Heart left ventricle (tissue), 16 donors: ENCODE measurements around the gene TXNRD3. TPM values are rescaled to one million over a fixed set of nuclear protein-coding genes. Genes with fewer than 3 reads are reported as not detected.

Experiments
- ATAC-seq, 4 donors: fragments of 200-7000 bp; cut with Tn5 transposase; one replicate each; pipeline ENCODE4 v1.9.1; 2020 to 2022; ENCODE audit warnings: moderate library complexity in 4 of 4, mild to moderate bottlenecking in 3 of 4, moderate number of reproducible peaks in 1 of 4
- DNase-seq, 5 donors: peaks; one replicate each; pipeline ENCODE4 v3.0.0-alpha.2; 2020
- H3K27ac ChIP-seq, 12 donors: fragments of 200-600 bp; sonication (generic) in 4 of 12; one replicate each; pipeline versions ENCODE4 v1.5.0 to v1.8.0; 2016 to 2022; ENCODE audit warnings: mild to moderate bottlenecking in 2 of 12
- H3K27me3 ChIP-seq, 9 donors: fragments of 200-600 bp; sonication (generic) in 2 of 9; one replicate each; pipeline versions ENCODE4 v1.5.1 to v1.8.0; 2016 to 2022; ENCODE audit warnings: mild to moderate bottlenecking in 3 of 9
- H3K36me3 ChIP-seq, 9 donors: fragments of 200-600 bp; sonication (generic) in 2 of 9; one replicate each; pipeline versions ENCODE4 v1.5.0 to v1.8.0; 2018 to 2022; ENCODE audit warnings: mild to moderate bottlenecking in 2 of 9
- H3K4me1 ChIP-seq, 12 donors: fragments of 200-600 bp; sonication (generic) in 4 of 12; one replicate each; pipeline versions ENCODE4 v1.5.0 to v1.8.0; 2016 to 2022; ENCODE audit warnings: mild to moderate bottlenecking in 3 of 12
- H3K4me3 ChIP-seq, 12 donors: fragments of 200-600 bp; sonication (generic) in 4 of 12; one replicate each; pipeline versions ENCODE4 v1.5.0 to v1.8.0; 2017 to 2022; ENCODE audit warnings: mild to moderate bottlenecking in 9 of 12, moderate library complexity in 4 of 12
- H3K9me3 ChIP-seq, 12 donors: fragments of 200-600 bp; sonication (generic) in 4 of 12; one replicate each; pipeline versions ENCODE4 v1.5.0 to v1.8.0; 2016 to 2022; ENCODE audit warnings: mild to moderate bottlenecking in 1 of 12
- POLR2A ChIP-seq, 2 donors: fragments of 450-650 bp; IDR thresholded peaks; one replicate each; pipeline ENCODE4 v1.6.1; 2017; ENCODE audit warnings: antibody characterized with exemption in 2 of 2, mild to moderate bottlenecking in 2 of 2, moderate library complexity in 2 of 2
- WGBS, 4 donors: extraction: QIAGEN DNeasy Blood & Tissue Kit in 2 of 4; methylation state at CpG; one replicate each; pipeline versions ENCODE4 v1.1.5 to v1.1.7; 2013 to 2018; 5-methylcytosine and 5-hydroxymethylcytosine counted together
- intact Hi-C, 10 donors: fragments of 100-400 bp; cut with DNase I; formaldehyde crosslinking; loops; one replicate each; pipeline versions ENCODE4 v1.11.1 to v1.14.2; 2022
- polyA plus RNA-seq, 2 donors: library from polyadenylated mRNA; stranded (reverse); fragments of 200-250 nt; gene quantifications; one replicate each; pipeline ENCODE4 v1.2.3, GENCODE V29; 2013
- total RNA-seq, 9 donors: library from RNA; depleted of rRNA in 2 of 9; stranded (reverse); fragments of >200 nt in 2 of 9; fragmentation: NEBNext Ultra II Directional in 3 of 9; extraction: Animal tissue kit (Norgen Biotek cat#: 25700) in 3 of 9; gene quantifications; one replicate each; pipeline versions ENCODE4 v1.1.0 to v1.2.4, GENCODE V29; 2016 to 2023
- TF ChIP-seq, protein P1 (sequence below), 12 donors: fragments of 200-600 bp; sonication (generic) in 4 of 12; IDR thresholded peaks; one replicate each; pipeline versions ENCODE4 v1.5.0 to v1.8.0; 2018 to 2022; ENCODE audit warnings: antibody characterized with exemption in 12 of 12, mild to moderate bottlenecking in 5 of 12
- donor health status: ischemic (EF 13 %, LVEDD 7.1; RV severe dilation, severe dysfunction).
- donor health status: healthy with polysubstance abuse.
- donor health status: DM: no; HTN: yes; CAD: no.
- donor health status: DM: no; HTN: no; CAD: no.
- donor health status: ischemic (EF 25% LVEDD 6.9; RV normal size, moderate dysfunction).
- donor health status: ischemic (EF 25% LVEDD 5.7; RV mildly dilated, moderate dysfunction).
- donor health status: healthy.
- donor health status: DM: yes; HTN: yes; CAD: no.
- donor health status: ischemic (EF 35%, LVEDD 5.7; RV mildly dilated, moderate dysfunction).
- donor health status: nonischemic (EF 11% LVEDD 7.7; RV severe dilation, severe dysfunction).
- donor health status: DM: yes; HTN: yes; CAD: no.
- donor health status: PGD.
- donor health status: ischemic (EF 29% LVEDD 5.4; RV normal size, mild dysfunction).
- donor health status: nonischemic (EF 23%, LVEDD 6.1; RV moderate dilation, normal function).

Gene TXNRD3
- total and polyA plus RNA-seq, 11 donors, result 1.7 to 8.2 (median 5.7) TPM

DNA sequence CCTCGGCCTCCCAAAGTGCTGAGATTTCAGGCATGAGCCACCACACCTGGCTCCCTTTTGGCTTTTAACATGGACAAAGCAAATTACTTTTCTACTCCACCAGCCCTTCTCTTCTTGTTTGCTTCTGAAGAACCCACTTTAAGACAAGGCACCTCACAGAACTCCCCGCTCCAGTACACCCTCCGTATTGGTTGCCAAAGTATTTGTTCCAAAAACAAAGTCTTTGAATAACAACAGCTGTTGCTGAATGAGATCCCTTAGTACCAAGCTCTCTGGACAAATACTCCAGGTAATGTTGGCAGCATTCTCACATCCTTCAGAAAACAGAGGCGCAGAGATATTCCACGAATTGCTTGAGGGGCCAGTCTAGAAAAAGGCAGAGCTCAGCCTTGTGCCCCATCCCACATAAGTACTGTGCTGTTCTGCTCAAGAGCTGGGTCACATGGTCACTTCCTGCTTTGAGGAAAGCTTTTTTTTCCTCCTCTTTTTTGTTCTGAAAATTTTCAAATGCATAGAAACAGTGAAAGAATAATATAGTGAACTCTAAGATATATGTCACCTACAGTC is 41.9 kb upstream of the TXNRD3 start:
- no peaks in the 10 kb centered on the region for H3K36me3 ChIP-seq
- no peak overlapping the region for H3K27ac ChIP-seq
- peaks cover 0 to 6% (median 0%) of the 10 kb centered on the region in 12 donors for H3K9me3 ChIP-seq
- ATAC-seq (no peak), DNase-seq (no peak)
- peaks cover 0 to 53% (median 0%) of the 10 kb centered on the region in 9 donors for H3K27me3 ChIP-seq
- no peaks in the 10 kb centered on the region for H3K4me1 ChIP-seq
- no peak overlapping the region for H3K4me3 ChIP-seq
- intact Hi-C loops, result no loop called here
- WGBS, 4 donors, result 71 to 82% (median 77%) methylated on average over 5 of the region's 5 CpGs
- TF ChIP-seq, protein P1, sequence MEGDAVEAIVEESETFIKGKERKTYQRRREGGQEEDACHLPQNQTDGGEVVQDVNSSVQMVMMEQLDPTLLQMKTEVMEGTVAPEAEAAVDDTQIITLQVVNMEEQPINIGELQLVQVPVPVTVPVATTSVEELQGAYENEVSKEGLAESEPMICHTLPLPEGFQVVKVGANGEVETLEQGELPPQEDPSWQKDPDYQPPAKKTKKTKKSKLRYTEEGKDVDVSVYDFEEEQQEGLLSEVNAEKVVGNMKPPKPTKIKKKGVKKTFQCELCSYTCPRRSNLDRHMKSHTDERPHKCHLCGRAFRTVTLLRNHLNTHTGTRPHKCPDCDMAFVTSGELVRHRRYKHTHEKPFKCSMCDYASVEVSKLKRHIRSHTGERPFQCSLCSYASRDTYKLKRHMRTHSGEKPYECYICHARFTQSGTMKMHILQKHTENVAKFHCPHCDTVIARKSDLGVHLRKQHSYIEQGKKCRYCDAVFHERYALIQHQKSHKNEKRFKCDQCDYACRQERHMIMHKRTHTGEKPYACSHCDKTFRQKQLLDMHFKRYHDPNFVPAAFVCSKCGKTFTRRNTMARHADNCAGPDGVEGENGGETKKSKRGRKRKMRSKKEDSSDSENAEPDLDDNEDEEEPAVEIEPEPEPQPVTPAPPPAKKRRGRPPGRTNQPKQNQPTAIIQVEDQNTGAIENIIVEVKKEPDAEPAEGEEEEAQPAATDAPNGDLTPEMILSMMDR (IDR thresholded peaks at IDR 0.05), result no peak
- no peak for TF ChIP-seq POLR2A (IDR thresholded peaks at IDR 0.05)

- Histone ChIP-seq H3K36me3 (no peaks in the 10 kb centered on the region), H3K4me3 (no peak overlapping the region), H3K9me3 (no peaks in the 10 kb centered on the region), H3K27ac (no peak overlapping the region), H3K27me3 (peaks cover 0 to 39% (median 0%) of the 10 kb centered on the region in 9 donors), H3K4me1 (no peaks in the 10 kb centered on the region)
- WGBS, 4 donors, result 28 to 44% (median 36%) methylated on average over 3 of the region's 3 CpGs
- DNase-seq (no peak), ATAC-seq (no peak)
- intact Hi-C loops, result no loop called here
- no peak for TF ChIP-seq POLR2A (IDR thresholded peaks at IDR 0.05)
- TF ChIP-seq, protein P1 (IDR thresholded peaks at IDR 0.05), result no peak
These were observed 39.0 kb upstream of the TXNRD3 start for GRCh38 chr3:126693921-126694320.

- DNase-seq (no peak), ATAC-seq (no peak)
- Histone ChIP-seq H3K9me3 (no peaks in the 10 kb centered on the region), H3K27me3 (peaks cover 0 to 29% (median 0%) of the 10 kb centered on the region in 9 donors), H3K4me3 (no peak overlapping the region), H3K4me1 (no peaks in the 10 kb centered on the region), H3K36me3 (no peaks in the 10 kb centered on the region), H3K27ac (no peak overlapping the region)
- intact Hi-C loops, result no loop called here
- no peak for TF ChIP-seq POLR2A (IDR thresholded peaks at IDR 0.05)
- TF ChIP-seq, protein P1 (IDR thresholded peaks at IDR 0.05), result no peak
- WGBS, 4 donors, result 65 to 75% (median 71%) methylated on average over 5 of the region's 5 CpGs
These were observed 37.9 kb upstream of the TXNRD3 start for GRCh38 chr3:126692858-126693257.

DNA sequence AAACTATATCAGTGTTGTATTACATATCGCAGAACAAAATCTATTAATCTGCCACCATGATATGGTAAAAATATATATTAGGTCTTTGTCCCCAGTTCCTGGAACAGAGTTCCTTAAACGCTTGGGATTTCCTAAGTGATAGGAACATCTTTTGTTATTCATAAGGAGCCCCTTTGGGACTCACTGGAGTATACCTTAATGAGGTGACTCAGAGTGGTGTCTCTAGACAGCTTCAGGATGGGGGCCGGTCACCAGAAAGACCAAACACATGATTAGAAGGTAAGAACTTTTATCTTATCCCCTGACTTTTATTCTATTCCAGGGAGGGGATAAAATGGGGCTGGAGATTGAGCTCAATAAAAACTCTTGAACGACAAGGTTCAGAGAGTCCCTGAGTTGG is 36.8 kb upstream of the TXNRD3 start:
- H3K4me3 ChIP-seq, result no peak overlapping the region
- H3K27ac ChIP-seq, result no peak overlapping the region
- intact Hi-C loops, result no loop called here
- WGBS, 4 donors, result 79 to 85% (median 80%) methylated on average over 4 of the region's 4 CpGs
- no peak for ATAC-seq
- H3K9me3 ChIP-seq, result no peaks in the 10 kb centered on the region
- DNase-seq, result no peak
- peaks cover 0 to 25% (median 0%) of the 10 kb centered on the region in 9 donors for H3K27me3 ChIP-seq
- no peak for TF ChIP-seq POLR2A (IDR thresholded peaks at IDR 0.05)
- TF ChIP-seq, protein P1 (IDR thresholded peaks at IDR 0.05), result no peak
- no peaks in the 10 kb centered on the region for H3K36me3 ChIP-seq
- no peaks in the 10 kb centered on the region for H3K4me1 ChIP-seq
